Neural crest cell (in vitro differentiated cells): ENCODE results near the gene DCAF16. TPM values are rescaled to one million over a fixed set of nuclear protein-coding genes. Genes with fewer than 3 reads are reported as not detected.

Source experiments
- DNase-seq: peaks from one replicate; pipeline ENCODE4 v3.0.0; 2021; ENCODE audit warnings: low read depth, mixed read lengths, low spot score
- H3K27ac Mint-ChIP-seq: one replicate; pipeline ENCODE4 v1.8.0; 2021; ENCODE audit warnings: mild to moderate bottlenecking, mixed read lengths; ENCODE audit not compliant: unreplicated experiment
- H3K27me3 Mint-ChIP-seq: 2 replicates; pipeline ENCODE4 v1.8.0; 2021; ENCODE audit warnings: low read depth, mild to moderate bottlenecking, mixed read lengths
- H3K36me3 Mint-ChIP-seq: 2 replicates; pipeline ENCODE4 v1.8.0; 2021; ENCODE audit warnings: low read depth, mild to moderate bottlenecking, mixed read lengths
- H3K4me1 Mint-ChIP-seq: 2 replicates; pipeline ENCODE4 v1.8.0; 2021; ENCODE audit warnings: mixed read lengths
- H3K4me3 Mint-ChIP-seq: one replicate; pipeline ENCODE4 v1.8.0; 2021; ENCODE audit warnings: mild to moderate bottlenecking, mixed read lengths
- H3K9me3 Mint-ChIP-seq: 2 replicates; pipeline ENCODE4 v1.8.0; 2021; ENCODE audit warnings: mixed read lengths
- CTCF ChIP-seq: fragments of 200-600 bp; sonication (generic); conservative IDR thresholded peaks from 2 replicates; pipeline ENCODE4 v1.5.0; 2021; ENCODE audit warnings: antibody characterized with exemption, mild to moderate bottlenecking
- total RNA-seq: library from RNA; stranded (reverse); gene quantifications from 2 replicates; pipeline ENCODE4 v1.2.1, GENCODE V29; 2021

Gene DCAF16
- total RNA-seq, 1 donor from 2014 or later = 58.2 TPM

GRCh38 chr4:17823871-17824669, 13.5 kb upstream of the DCAF16 start:
- no peaks in the 10 kb centered on the region for H3K9me3 Mint-ChIP-seq
- no peaks in the 10 kb centered on the region for H3K27me3 Mint-ChIP-seq
- DNase-seq = no peak
- H3K4me1 Mint-ChIP-seq = no peaks in the 10 kb centered on the region
- H3K27ac Mint-ChIP-seq = no peak overlapping the region
- no peak for TF ChIP-seq CTCF
- peaks cover 17% of the 10 kb centered on the region for H3K36me3 Mint-ChIP-seq
- no peak overlapping the region for H3K4me3 Mint-ChIP-seq

GRCh38 chr4:17817027-17817426, 6.5 kb upstream of the DCAF16 start:
- Mint-ChIP-seq H3K4me3 (peak overlapping the region; percentile 21), H3K4me1 (peaks cover 23% of the 10 kb centered on the region), H3K27ac (no peak overlapping the region), H3K9me3 (no peaks in the 10 kb centered on the region), H3K36me3 (peaks cover 4% of the 10 kb centered on the region), H3K27me3 (no peaks in the 10 kb centered on the region)
- peak; percentile 67 for TF ChIP-seq CTCF
- no peak for DNase-seq

GRCh38 chr4:17816142-17816541, 5.6 kb upstream of the DCAF16 start:
- no peak overlapping the region for H3K4me3 Mint-ChIP-seq
- no peak for TF ChIP-seq CTCF
- no peaks in the 10 kb centered on the region for H3K9me3 Mint-ChIP-seq
- no peak overlapping the region for H3K27ac Mint-ChIP-seq
- H3K36me3 Mint-ChIP-seq = peaks cover 4% of the 10 kb centered on the region
- DNase-seq = no peak
- no peaks in the 10 kb centered on the region for H3K27me3 Mint-ChIP-seq
- H3K4me1 Mint-ChIP-seq = peaks cover 29% of the 10 kb centered on the region

- TF ChIP-seq CTCF = no peak
- H3K36me3 Mint-ChIP-seq = peaks cover 7% of the 10 kb centered on the region
- H3K9me3 Mint-ChIP-seq = no peaks in the 10 kb centered on the region
- H3K4me1 Mint-ChIP-seq = peaks cover 41% of the 10 kb centered on the region
- peak overlapping the region; percentile 55 for H3K4me3 Mint-ChIP-seq
- no peak for DNase-seq
- H3K27ac Mint-ChIP-seq = no peak overlapping the region
- H3K27me3 Mint-ChIP-seq = no peaks in the 10 kb centered on the region
Measured at GRCh38 chr4:17814140-17814539, 3.6 kb upstream of the DCAF16 start.

GRCh38 chr4:17812801-17813200, 2.2 kb upstream of the DCAF16 start:
- no peak for TF ChIP-seq CTCF
- Mint-ChIP-seq H3K27ac (no peak overlapping the region), H3K27me3 (no peaks in the 10 kb centered on the region), H3K4me3 (peak overlapping the region; percentile 97), H3K9me3 (no peaks in the 10 kb centered on the region), H3K36me3 (peaks cover 10% of the 10 kb centered on the region), H3K4me1 (peaks cover 52% of the 10 kb centered on the region)
- no peak for DNase-seq
